Esophagus muscularis mucosa (tissue), 3 donors: ENCODE measurements around the gene VMP1.

Experiments
- CTCF ChIP-seq, 3 experiments: fragments of 200-600 bp in 2 of 3; fragments of 450-650 bp in 1 of 3; sonication (generic) in 2 of 3; IDR thresholded peaks; one replicate each; pipeline ENCODE4 v1.5.1; 2017 to 2019; ENCODE audit warnings: antibody characterized with exemption in 3 of 3, mild to moderate bottlenecking in 2 of 3, moderate library complexity in 1 of 3
- POLR2A ChIP-seq: fragments of 450-650 bp; IDR thresholded peaks from one replicate; pipeline ENCODE4 v1.6.1; 2017; ENCODE audit warnings: antibody characterized with exemption, moderate library complexity, mild to moderate bottlenecking, low read depth
- POLR2AphosphoS5 ChIP-seq, 2 donors: sonication (generic); formaldehyde crosslinking; IDR thresholded peaks; one replicate each; pipeline ENCODE4 v1.6.1; 2017; ENCODE audit warnings: antibody characterized with exemption in 2 of 2

GRCh38 chr17:59858932-59859331 is 151.5 kb downstream of the VMP1 start:
- TF ChIP-seq POLR2A (no peak), CTCF (IDR thresholded peaks at IDR 0.05) (no peak), POLR2AphosphoS5 (IDR thresholded peaks at IDR 0.05) (no peak)
